ENCODE measurements around the gene ETFB. TPM values are rescaled to one million over a fixed set of nuclear protein-coding genes. Genes with fewer than 3 reads are reported as not detected.
A peak's percentile ranks its signal among the peaks of the same experiment; 100 is the strongest.

ETFB gene
- total RNA-seq, 1 experiment from 2014 or later = 140 TPM

- Histone ChIP-seq H3K4me2 (ENCODE audit: low read length) (peak overlapping the region; percentile 3; the same call in 1 of the 2 replicates), H3K79me2 (ENCODE audit: insufficient read depth, low read length) (peaks cover 42% of the 10 kb centered on the region), H3K27me3 (ENCODE audit: insufficient read depth, low read length) (no peaks in the 10 kb centered on the region), H2AFZ (ENCODE audit: low read depth, low read length, poor library complexity, severe bottlenecking) (no peak overlapping the region), H3K4me3 (replicated peaks in 1 of 2; ENCODE audit: low read depth in 1 of 2, low read length in 2 of 2) (no peak overlapping the region), H3K4me1 (ENCODE audit: control insufficient read depth in 1 of 2, insufficient read depth in 2 of 2, low read length in 2 of 2) (peaks cover 42 to 46% of the 10 kb centered on the region in 2 experiments), H4K20me1 (ENCODE audit: insufficient read depth) (no peaks in the 10 kb centered on the region), H3K9ac (ENCODE audit: low read length) (no peak overlapping the region), H3K27ac (ENCODE audit: low read depth, low read length) (peak overlapping the region; percentile 13; the same call in 1 of the 2 replicates), H3K36me3 (ENCODE audit: control insufficient read depth in 1 of 2, insufficient read depth in 2 of 2, low read length in 2 of 2) (no peaks in the 10 kb centered on the region), H3K9me2 (ENCODE audit: insufficient read depth) (no peaks in the 10 kb centered on the region), H3K9me3 (ENCODE audit: control insufficient read depth in 1 of 2, insufficient read depth in 1 of 2, low read depth in 1 of 2, low read length in 2 of 2) (no peaks in the 10 kb centered on the region)
- POLR2A ChIA-PET = interaction anchor here (0.8 to 1.7 kb wide), 2 partner anchors 9 to 20 kb away, joined by 4 to 5 read pairs; no protein-coding TSS in a partner anchor
- RAD21 ChIA-PET (ENCODE audit: low non-redundant PET in 1 of 2, low total read pairs in 2 of 2, uncharacterized antibody in 2 of 2, unreplicated experiment in 2 of 2) = no interaction called here
- CTCF ChIA-PET = no interaction called here
- intact Hi-C loops (cut with micrococcal nuclease) = no loop called here
- no peak for ATAC-seq
- BruUV-seq (replicated peaks) = no TSS peak
- TF ChIP-seq EZH2phosphoT487 (IDR thresholded peaks at IDR 0.05; ENCODE audit: borderline replicate concordance) (no peak), CEBPB (IDR thresholded peaks at IDR 0.05; ENCODE audit: low read depth) (no peak), POLR2A (IDR thresholded peaks at IDR 0.05; ENCODE audit: borderline replicate concordance, extremely low read depth, insufficient read depth, insufficient read length) (no peak), SRF (IDR thresholded peaks at IDR 0.05; ENCODE audit: low read depth) (no peak), EZH2 (IDR thresholded peaks at IDR 0.05) (no peak), EGR1 (IDR thresholded peaks at IDR 0.05; ENCODE audit: low read depth) (no peak), RAD21 (IDR thresholded peaks at IDR 0.05; ENCODE audit: low read depth) (no peak), ZFX (IDR thresholded peaks at IDR 0.05) (no peak), TCF7L2 (IDR thresholded peaks at IDR 0.05; ENCODE audit: borderline replicate concordance, extremely low read depth, insufficient read depth, insufficient read length) (no peak)
- TF ChIP-seq, protein P1, sequence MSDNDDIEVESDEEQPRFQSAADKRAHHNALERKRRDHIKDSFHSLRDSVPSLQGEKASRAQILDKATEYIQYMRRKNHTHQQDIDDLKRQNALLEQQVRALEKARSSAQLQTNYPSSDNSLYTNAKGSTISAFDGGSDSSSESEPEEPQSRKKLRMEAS (IDR thresholded peaks at IDR 0.05) = no peak
- TF ChIP-seq, protein P2, sequence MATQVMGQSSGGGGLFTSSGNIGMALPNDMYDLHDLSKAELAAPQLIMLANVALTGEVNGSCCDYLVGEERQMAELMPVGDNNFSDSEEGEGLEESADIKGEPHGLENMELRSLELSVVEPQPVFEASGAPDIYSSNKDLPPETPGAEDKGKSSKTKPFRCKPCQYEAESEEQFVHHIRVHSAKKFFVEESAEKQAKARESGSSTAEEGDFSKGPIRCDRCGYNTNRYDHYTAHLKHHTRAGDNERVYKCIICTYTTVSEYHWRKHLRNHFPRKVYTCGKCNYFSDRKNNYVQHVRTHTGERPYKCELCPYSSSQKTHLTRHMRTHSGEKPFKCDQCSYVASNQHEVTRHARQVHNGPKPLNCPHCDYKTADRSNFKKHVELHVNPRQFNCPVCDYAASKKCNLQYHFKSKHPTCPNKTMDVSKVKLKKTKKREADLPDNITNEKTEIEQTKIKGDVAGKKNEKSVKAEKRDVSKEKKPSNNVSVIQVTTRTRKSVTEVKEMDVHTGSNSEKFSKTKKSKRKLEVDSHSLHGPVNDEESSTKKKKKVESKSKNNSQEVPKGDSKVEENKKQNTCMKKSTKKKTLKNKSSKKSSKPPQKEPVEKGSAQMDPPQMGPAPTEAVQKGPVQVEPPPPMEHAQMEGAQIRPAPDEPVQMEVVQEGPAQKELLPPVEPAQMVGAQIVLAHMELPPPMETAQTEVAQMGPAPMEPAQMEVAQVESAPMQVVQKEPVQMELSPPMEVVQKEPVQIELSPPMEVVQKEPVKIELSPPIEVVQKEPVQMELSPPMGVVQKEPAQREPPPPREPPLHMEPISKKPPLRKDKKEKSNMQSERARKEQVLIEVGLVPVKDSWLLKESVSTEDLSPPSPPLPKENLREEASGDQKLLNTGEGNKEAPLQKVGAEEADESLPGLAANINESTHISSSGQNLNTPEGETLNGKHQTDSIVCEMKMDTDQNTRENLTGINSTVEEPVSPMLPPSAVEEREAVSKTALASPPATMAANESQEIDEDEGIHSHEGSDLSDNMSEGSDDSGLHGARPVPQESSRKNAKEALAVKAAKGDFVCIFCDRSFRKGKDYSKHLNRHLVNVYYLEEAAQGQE (IDR thresholded peaks at IDR 0.05; ENCODE audit: low read depth) = no peak
- TF ChIP-seq, protein P3, sequence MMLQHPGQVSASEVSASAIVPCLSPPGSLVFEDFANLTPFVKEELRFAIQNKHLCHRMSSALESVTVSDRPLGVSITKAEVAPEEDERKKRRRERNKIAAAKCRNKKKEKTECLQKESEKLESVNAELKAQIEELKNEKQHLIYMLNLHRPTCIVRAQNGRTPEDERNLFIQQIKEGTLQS (IDR thresholded peaks at IDR 0.05) = no peak
- DNase-seq (ENCODE audit: low read depth, low spot score) = no peak
These were observed 6.9 kb downstream of the ETFB start for GRCh38 chr19:51359294-51359693.

Data from HCT116 (cell line).